Gastrocnemius medialis (tissue), 4 donors: ENCODE results near the gene ANKRD53.

Experiments used
- CTCF ChIP-seq, 5 experiments: fragments of 450-650 bp in 3 of 5; fragments of 200-600 bp in 2 of 5; sonication (generic) in 2 of 5; IDR thresholded peaks in 4 of 5; conservative IDR thresholded peaks in 1 of 5; 1 replicate in 4 of 5; 2 replicates in 1 of 5; pipeline ENCODE4 v1.5.1; 2016 to 2019; ENCODE audit warnings: antibody characterized with exemption in 5 of 5, mild to moderate bottlenecking in 3 of 5, moderate library complexity in 3 of 5
- POLR2A ChIP-seq, 2 donors: fragments of 450-650 bp; IDR thresholded peaks; one replicate each; pipeline ENCODE4 v1.6.1; 2017; ENCODE audit warnings: antibody characterized with exemption in 2 of 2, mild to moderate bottlenecking in 2 of 2, moderate library complexity in 2 of 2

GRCh38 chr2:70939001-70939838, 39.2 kb upstream of the ANKRD53 start:
- TF ChIP-seq CTCF (IDR thresholded peaks at IDR 0.05 in 4 of 5, conservative IDR thresholded peaks at IDR 0.05 in 1 of 5) (no peak), POLR2A (IDR thresholded peaks at IDR 0.05) (no peak)
